IPS-20b (cell line): ENCODE results near the gene ZIC2.

Experiments used
- H3K27ac ChIP-seq: one replicate; pipeline ENCODE4 v1.5.1; 2013; ENCODE audit warnings: low read length
- H3K27me3 ChIP-seq: 2 replicates; pipeline ENCODE4 v1.6.1; 2013; ENCODE audit warnings: mild to moderate bottlenecking, low read length, inconsistent platforms; ENCODE audit not compliant: insufficient read depth
- H3K36me3 ChIP-seq: 2 replicates; pipeline ENCODE4 v1.6.1; 2013; ENCODE audit warnings: low read depth, mild to moderate bottlenecking, inconsistent platforms, low read length, moderate library complexity; ENCODE audit not compliant: insufficient read depth
- H3K4me1 ChIP-seq: 2 replicates; pipeline ENCODE4 v1.6.1; 2013; ENCODE audit warnings: mild to moderate bottlenecking, control low read depth, inconsistent platforms, low read length, moderate library complexity; ENCODE audit not compliant: insufficient read depth
- H3K4me3 ChIP-seq: 2 replicates; pipeline ENCODE4 v1.5.1; 2013; ENCODE audit warnings: mild to moderate bottlenecking, low read length, inconsistent platforms
- H3K9ac ChIP-seq: 2 replicates; pipeline ENCODE4 v1.6.1; 2013; ENCODE audit warnings: low read depth, mild to moderate bottlenecking, inconsistent platforms, low read length, moderate library complexity
- H3K9me3 ChIP-seq: 2 replicates; pipeline ENCODE4 v1.6.1; 2013; ENCODE audit warnings: mild to moderate bottlenecking, low read depth, low read length, inconsistent platforms; ENCODE audit not compliant: insufficient read depth

Gene ZIC2

DNA sequence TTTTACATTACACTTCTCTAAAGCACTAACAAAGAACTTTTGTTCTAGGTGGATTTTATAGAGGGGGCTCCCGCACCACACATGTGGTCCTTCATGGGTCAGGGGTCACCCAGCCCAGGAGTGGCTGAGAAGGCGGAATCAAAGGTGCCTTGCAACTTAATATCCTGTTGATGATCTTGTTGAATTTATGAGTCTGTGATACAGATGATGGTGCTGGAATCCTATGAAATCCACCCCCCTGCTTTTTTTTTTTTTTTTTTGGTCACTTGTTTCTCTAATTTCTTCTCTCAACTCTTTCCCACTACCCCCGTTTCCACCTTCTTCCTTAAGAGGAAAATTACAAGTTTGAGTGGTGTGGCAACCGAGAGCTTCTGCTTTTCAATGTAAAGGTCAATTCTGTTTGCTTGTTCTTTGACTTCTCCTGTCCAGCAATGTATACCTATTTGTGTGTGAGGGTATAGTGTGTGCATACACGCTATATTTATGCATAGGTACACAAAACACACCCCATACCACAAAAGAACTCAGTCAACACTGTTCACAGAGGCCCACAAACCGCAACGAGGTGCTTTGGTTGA is 4.2 kb upstream of the ZIC2 start:
- H3K4me3 ChIP-seq: peak overlapping the region; percentile 83
- no peak overlapping the region for H3K27ac ChIP-seq
- peaks cover 67% of the 10 kb centered on the region for H3K27me3 ChIP-seq
- H3K4me1 ChIP-seq: peaks cover 52% of the 10 kb centered on the region; the same call in 1 of the 2 replicates
- H3K9ac ChIP-seq: peak overlapping the region; percentile 90; the same call in 1 of the 2 replicates
- H3K9me3 ChIP-seq: no peaks in the 10 kb centered on the region
- H3K36me3 ChIP-seq: peaks cover under 1% of the 10 kb centered on the region; the same call in 1 of the 2 replicates

- peaks cover 8% of the 10 kb centered on the region for H3K36me3 ChIP-seq
- peak overlapping the region; percentile 83 for H3K4me3 ChIP-seq
- H3K9me3 ChIP-seq: no peaks in the 10 kb centered on the region; the same call in 1 of the 2 replicates
- H3K27me3 ChIP-seq: peaks cover 66% of the 10 kb centered on the region
- peak overlapping the region; percentile 35 for H3K27ac ChIP-seq
- peaks cover 46% of the 10 kb centered on the region; the same call in 1 of the 2 replicates for H3K4me1 ChIP-seq
- H3K9ac ChIP-seq: peak overlapping the region; percentile 90; the same call in 1 of the 2 replicates
Measured at GRCh38 chr13:99977912-99978798, 3.4 kb upstream of the ZIC2 start.

DNA sequence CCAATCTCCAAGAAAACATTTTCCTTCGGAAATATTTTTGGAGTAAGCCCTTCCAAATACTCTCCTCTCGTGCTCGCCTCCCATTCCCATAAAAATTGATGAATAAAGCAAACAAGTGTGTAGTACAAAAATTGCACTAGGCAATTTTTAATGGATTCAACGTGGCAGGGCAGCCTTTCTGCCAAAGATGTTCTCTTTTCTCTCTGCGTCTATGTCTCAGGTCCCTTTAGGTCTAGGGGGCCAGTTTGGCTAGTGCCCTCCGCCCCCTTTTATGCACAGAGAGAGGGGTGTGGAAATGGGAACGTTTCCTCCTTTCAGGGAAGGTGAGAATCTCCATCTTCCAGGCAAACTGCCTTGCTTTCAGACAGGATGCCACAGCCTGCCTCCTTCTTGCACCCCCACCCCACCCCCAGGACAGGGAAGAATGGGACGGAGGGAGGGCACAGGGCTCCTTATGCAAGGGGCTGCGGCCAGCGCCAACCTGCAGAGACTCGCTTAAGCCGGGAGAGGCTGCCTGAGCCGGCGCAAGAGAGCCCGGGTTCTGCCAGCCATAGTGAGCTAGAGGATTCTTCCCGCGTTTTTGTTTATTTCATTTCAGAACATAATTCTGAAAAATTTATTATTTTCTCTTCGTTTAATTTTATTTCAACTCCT is 2.7 kb upstream of the ZIC2 start:
- peaks cover 66% of the 10 kb centered on the region for H3K27me3 ChIP-seq
- H3K27ac ChIP-seq: peak overlapping the region; percentile 35
- peak overlapping the region; percentile 90; the same call in 1 of the 2 replicates for H3K9ac ChIP-seq
- peaks cover 38% of the 10 kb centered on the region; the same call in 1 of the 2 replicates for H3K4me1 ChIP-seq
- H3K9me3 ChIP-seq: no peaks in the 10 kb centered on the region; the same call in 1 of the 2 replicates
- H3K36me3 ChIP-seq: peaks cover 16% of the 10 kb centered on the region
- peak overlapping the region; percentile 83 for H3K4me3 ChIP-seq

DNA sequence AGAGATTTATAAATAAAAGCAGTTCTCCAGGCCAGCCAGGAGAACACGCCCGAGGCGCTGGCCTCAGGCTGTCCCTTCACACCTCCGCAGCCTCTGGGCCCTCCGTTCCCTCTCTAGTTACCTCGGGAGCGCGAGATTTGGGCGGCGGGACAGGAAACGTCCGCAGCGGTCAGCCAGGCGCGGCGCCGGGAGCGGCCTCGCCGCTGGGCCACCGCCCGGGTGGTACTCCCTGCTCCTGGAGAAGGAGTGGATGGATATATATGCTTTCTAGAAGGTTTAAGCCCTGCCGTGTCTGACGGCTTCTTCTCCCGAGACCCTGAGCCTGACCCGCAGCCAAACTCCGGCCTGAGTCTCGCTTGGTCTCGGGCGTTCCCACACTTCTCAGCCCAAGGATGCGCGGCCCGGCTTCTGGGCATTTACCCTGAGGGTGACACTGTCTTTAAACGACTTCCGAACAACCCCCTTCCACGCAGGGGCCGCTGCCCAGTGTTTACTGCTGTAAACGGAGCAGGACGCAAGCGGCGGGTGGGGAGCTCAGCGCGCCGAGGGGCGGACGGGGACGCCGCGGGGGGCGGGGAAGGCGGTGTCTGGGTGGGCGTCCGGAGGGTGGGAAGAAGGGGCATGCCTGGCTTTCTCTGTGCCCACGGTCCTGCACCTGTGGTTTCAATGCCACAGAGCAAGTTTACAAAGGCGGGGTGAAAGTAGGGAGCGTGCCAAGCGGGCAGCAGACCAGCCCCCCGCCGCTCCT is 2.0 kb upstream of the ZIC2 start:
- peaks cover 23% of the 10 kb centered on the region for H3K36me3 ChIP-seq
- H3K27me3 ChIP-seq: peaks cover 66% of the 10 kb centered on the region
- H3K4me3 ChIP-seq: peak overlapping the region; percentile 83
- no peaks in the 10 kb centered on the region; the same call in 1 of the 2 replicates for H3K9me3 ChIP-seq
- H3K4me1 ChIP-seq: peaks cover 33% of the 10 kb centered on the region; the same call in 1 of the 2 replicates
- H3K9ac ChIP-seq: peak overlapping the region; percentile 90; the same call in 1 of the 2 replicates
- H3K27ac ChIP-seq: peak overlapping the region; percentile 46

- peaks cover 26% of the 10 kb centered on the region; the same call in 1 of the 2 replicates for H3K4me1 ChIP-seq
- H3K4me3 ChIP-seq: peak overlapping the region; percentile 83
- peak overlapping the region; percentile 46 for H3K27ac ChIP-seq
- H3K27me3 ChIP-seq: peaks cover 62% of the 10 kb centered on the region
- H3K36me3 ChIP-seq: peaks cover 28% of the 10 kb centered on the region
- H3K9me3 ChIP-seq: no peaks in the 10 kb centered on the region; the same call in 1 of the 2 replicates
- peak overlapping the region; percentile 90; the same call in 1 of the 2 replicates for H3K9ac ChIP-seq
Measured at GRCh38 chr13:99980201-99980823, 1.3 kb upstream of the ZIC2 start.

DNA sequence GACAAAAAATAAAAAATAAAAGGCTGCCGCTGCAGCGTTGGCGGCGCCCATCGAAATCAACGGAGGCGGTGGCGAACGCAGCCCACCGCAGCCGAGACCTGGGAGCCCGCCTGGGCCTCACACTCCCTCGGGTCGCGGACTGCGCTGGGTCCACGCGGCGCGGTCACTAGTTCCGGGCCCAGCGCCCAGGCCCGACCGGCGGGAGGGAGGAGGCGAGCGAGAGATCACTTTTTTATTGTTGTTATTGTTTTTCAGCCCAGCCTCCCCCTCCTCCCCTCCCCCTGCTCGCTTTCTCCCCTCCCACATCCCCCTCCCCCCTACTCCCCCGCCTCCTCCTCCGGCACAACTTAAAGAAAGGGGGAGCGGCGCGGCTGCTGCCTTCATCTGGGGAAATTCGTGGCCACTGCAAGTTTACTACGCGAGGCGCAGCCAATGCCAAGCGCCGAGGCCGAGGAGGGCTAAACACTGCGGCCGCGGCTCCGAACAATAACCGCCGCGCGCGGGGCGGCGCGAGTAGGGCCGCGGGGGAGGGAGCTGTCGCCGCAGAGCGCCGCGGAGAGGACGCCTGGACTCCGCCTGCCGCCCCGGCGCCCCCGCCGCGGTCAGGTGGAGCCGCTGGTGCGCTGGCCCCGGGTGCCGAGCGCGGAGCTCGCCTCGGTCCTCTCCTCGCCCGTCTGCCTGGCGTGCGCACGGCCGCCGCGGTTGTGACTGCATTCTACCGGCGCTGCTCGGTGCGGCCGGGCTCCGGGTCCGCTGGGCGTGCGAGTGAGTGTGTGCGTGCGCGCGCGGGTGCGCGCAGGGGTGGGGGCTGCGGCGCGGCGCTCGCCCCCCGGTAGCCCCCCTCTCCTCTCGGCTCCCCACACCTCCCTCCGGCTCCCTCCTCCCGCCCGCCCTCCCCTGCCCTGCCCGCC is 505 bp upstream of the ZIC2 start:
- no peak overlapping the region for H3K27ac ChIP-seq
- H3K27me3 ChIP-seq: peaks cover 57% of the 10 kb centered on the region
- H3K9ac ChIP-seq: peak overlapping the region; percentile 82; the same call in 1 of the 2 replicates
- peak overlapping the region; percentile 75 for H3K4me3 ChIP-seq
- H3K9me3 ChIP-seq: no peaks in the 10 kb centered on the region; the same call in 1 of the 2 replicates
- H3K4me1 ChIP-seq: peaks cover 19% of the 10 kb centered on the region; the same call in 1 of the 2 replicates
- peaks cover 34% of the 10 kb centered on the region for H3K36me3 ChIP-seq

- Histone ChIP-seq H3K9me3 (no peaks in the 10 kb centered on the region; the same call in 1 of the 2 replicates), H3K27me3 (peaks cover 57% of the 10 kb centered on the region), H3K27ac (no peak overlapping the region), H3K4me3 (peak overlapping the region; percentile 97), H3K4me1 (peaks cover 20% of the 10 kb centered on the region; the same call in 1 of the 2 replicates), H3K36me3 (peaks cover 45% of the 10 kb centered on the region), H3K9ac (peak overlapping the region; percentile 98; the same call in 1 of the 2 replicates)
Measured at GRCh38 chr13:99982036-99982730, 599 bp downstream of the ZIC2 start.

- Histone ChIP-seq H3K27ac (peak overlapping the region; percentile 29), H3K27me3 (peaks cover 57% of the 10 kb centered on the region), H3K36me3 (peaks cover 46% of the 10 kb centered on the region), H3K4me3 (peak overlapping the region; percentile 97), H3K9me3 (no peaks in the 10 kb centered on the region; the same call in 1 of the 2 replicates), H3K4me1 (peaks cover 18% of the 10 kb centered on the region; the same call in 1 of the 2 replicates), H3K9ac (peak overlapping the region; percentile 98)
Measured at GRCh38 chr13:99982731-99983498, 1.3 kb downstream of the ZIC2 start.
